ENCODE measurements around the gene SMIM35.

GRCh38 chr11:118056806-118057205, 30.0 kb downstream of the SMIM35 start:
- TF ChIP-seq OSR1 (CRISPR knock-in tag; IDR thresholded peaks at IDR 0.05) (no peak), PATZ1 (CRISPR knock-in tag; IDR thresholded peaks at IDR 0.05; ENCODE audit: borderline replicate concordance) (no peak), GLIS3 (CRISPR knock-in tag; IDR thresholded peaks at IDR 0.05) (no peak), SNAI2 (CRISPR knock-in tag; IDR thresholded peaks at IDR 0.05) (no peak)

All from SK-N-SH treated with all-trans-retinoic acid at 6 μM for 48 hours (cell line).